Smooth muscle cell (in vitro differentiated cells): ENCODE data around the gene SNRNP25. TPM values are rescaled to one million over a fixed set of nuclear protein-coding genes. Genes with fewer than 3 reads are reported as not detected.

Experiments
- DNase-seq: peaks from one replicate; lab custom pipeline; 2025; ENCODE audit not compliant: unreplicated experiment; lab: John Stamatoyannopoulos, UW
- H2AFZ ChIP-seq: fragments of 200-600 bp; sonication (generic); 2 replicates; pipeline ENCODE4 v1.6.0; 2016; ENCODE audit warnings: antibody characterized with exemption, low read depth, mild to moderate bottlenecking
- H3F3A ChIP-seq: fragments of 200-600 bp; sonication (generic); 2 replicates; pipeline ENCODE4 v1.6.0; 2017; ENCODE audit warnings: antibody characterized with exemption, low read depth
- H3K27ac ChIP-seq: fragments of 200-600 bp; sonication (generic); 2 replicates; pipeline ENCODE4 v1.5.1; 2016; ENCODE audit warnings: low read depth, mild to moderate bottlenecking
- H3K27me3 ChIP-seq: fragments of 200-600 bp; sonication (generic); 2 replicates; pipeline ENCODE4 v1.6.1; 2016; ENCODE audit warnings: low read depth, mild to moderate bottlenecking
- H3K36me3 ChIP-seq: fragments of 200-600 bp; sonication (generic); 2 replicates; pipeline ENCODE4 v1.5.1; 2016; ENCODE audit warnings: low read depth
- H3K4me1 ChIP-seq: fragments of 200-600 bp; sonication (generic); 2 replicates; pipeline ENCODE4 v1.5.1; 2016; ENCODE audit warnings: low read depth
- H3K4me2 ChIP-seq: fragments of 200-600 bp; sonication (generic); 2 replicates; pipeline ENCODE4 v1.6.0; 2016; ENCODE audit warnings: mild to moderate bottlenecking
- H3K4me3 ChIP-seq: fragments of 200-600 bp; sonication (generic); 2 replicates; pipeline ENCODE4 v1.5.1; 2016; ENCODE audit warnings: mild to moderate bottlenecking
- H3K79me2 ChIP-seq: fragments of 200-600 bp; sonication (generic); 2 replicates; pipeline ENCODE4 v1.6.0; 2016; ENCODE audit warnings: low read depth, mild to moderate bottlenecking
- H3K9ac ChIP-seq: fragments of 200-600 bp; sonication (generic); 2 replicates; pipeline ENCODE4 v1.6.0; 2016; ENCODE audit warnings: low read depth
- H3K9me3 ChIP-seq: fragments of 200-600 bp; sonication (generic); replicated peaks from 2 replicates; pipeline ENCODE4 v1.5.1; 2016; ENCODE audit warnings: low read depth
- H4K20me1 ChIP-seq: fragments of 200-600 bp; sonication (generic); 2 replicates; pipeline ENCODE4 v1.6.0; 2016; ENCODE audit warnings: low read depth
- WGBS: methylation state at CpG from one replicate; pipeline ENCODE4 v1.1.7; 2016; ENCODE audit warnings: low lambda C conversion rate; 5-methylcytosine and 5-hydroxymethylcytosine counted together
- polyA plus RNA-seq: library from polyadenylated mRNA; unstranded; fragments of >200 nt; fragmentation: Nextera tagmentation; extraction: Ambion mirVana; gene quantifications from 2 replicates; pipeline ENCODE4 v1.2.1, GENCODE V29; 2016
- total RNA-seq: library from RNA; depleted of rRNA; stranded (reverse); fragments of >200 nt; gene quantifications from 2 replicates; pipeline ENCODE4 v1.2.3, GENCODE V29; 2014
- TF ChIP-seq, protein P1 (sequence below): fragments of 200-600 bp; sonication (generic); IDR thresholded peaks from 2 replicates; pipeline ENCODE4 v1.5.1; 2017; ENCODE audit warnings: borderline replicate concordance, mild to moderate bottlenecking, antibody characterized with exemption; ENCODE audit not compliant: insufficient read depth, poor library complexity, severe bottlenecking

The SNRNP25 gene
- total and polyA plus RNA-seq, 2 experiments from 2014 or later, result 20.1 to 45.9 TPM

GRCh38 chr16:63998-64913 lies 10.6 kb downstream of the SNRNP25 start:
- Histone ChIP-seq H3K9me3 (no peaks in the 10 kb centered on the region), H3K9ac (no peak overlapping the region), H2AFZ (no peak overlapping the region), H3K36me3 (no peaks in the 10 kb centered on the region), H3K27ac (no peak overlapping the region), H3F3A (no peaks in the 10 kb centered on the region), H3K79me2 (peaks cover 41% of the 10 kb centered on the region), H4K20me1 (peaks cover 64% of the 10 kb centered on the region), H3K27me3 (no peaks in the 10 kb centered on the region), H3K4me2 (no peak overlapping the region), H3K4me1 (peaks cover 13% of the 10 kb centered on the region), H3K4me3 (no peak overlapping the region)
- no peak for DNase-seq
- WGBS, result 96% methylated on average over 25 of the region's 25 CpGs
- TF ChIP-seq, protein P1, sequence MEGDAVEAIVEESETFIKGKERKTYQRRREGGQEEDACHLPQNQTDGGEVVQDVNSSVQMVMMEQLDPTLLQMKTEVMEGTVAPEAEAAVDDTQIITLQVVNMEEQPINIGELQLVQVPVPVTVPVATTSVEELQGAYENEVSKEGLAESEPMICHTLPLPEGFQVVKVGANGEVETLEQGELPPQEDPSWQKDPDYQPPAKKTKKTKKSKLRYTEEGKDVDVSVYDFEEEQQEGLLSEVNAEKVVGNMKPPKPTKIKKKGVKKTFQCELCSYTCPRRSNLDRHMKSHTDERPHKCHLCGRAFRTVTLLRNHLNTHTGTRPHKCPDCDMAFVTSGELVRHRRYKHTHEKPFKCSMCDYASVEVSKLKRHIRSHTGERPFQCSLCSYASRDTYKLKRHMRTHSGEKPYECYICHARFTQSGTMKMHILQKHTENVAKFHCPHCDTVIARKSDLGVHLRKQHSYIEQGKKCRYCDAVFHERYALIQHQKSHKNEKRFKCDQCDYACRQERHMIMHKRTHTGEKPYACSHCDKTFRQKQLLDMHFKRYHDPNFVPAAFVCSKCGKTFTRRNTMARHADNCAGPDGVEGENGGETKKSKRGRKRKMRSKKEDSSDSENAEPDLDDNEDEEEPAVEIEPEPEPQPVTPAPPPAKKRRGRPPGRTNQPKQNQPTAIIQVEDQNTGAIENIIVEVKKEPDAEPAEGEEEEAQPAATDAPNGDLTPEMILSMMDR, result no peak

- DNase-seq, result no peak
- H3K36me3 ChIP-seq, result no peaks in the 10 kb centered on the region
- H3K27me3 ChIP-seq, result no peaks in the 10 kb centered on the region
- H3K4me2 ChIP-seq, result no peak overlapping the region
- no peaks in the 10 kb centered on the region for H3K9me3 ChIP-seq
- no peak overlapping the region for H3K27ac ChIP-seq
- peaks cover 70% of the 10 kb centered on the region for H4K20me1 ChIP-seq
- H2AFZ ChIP-seq, result no peak overlapping the region
- 83% methylated on average over 9 of the region's 9 CpGs for WGBS
- TF ChIP-seq, protein P1, result no peak
- H3K4me3 ChIP-seq, result no peak overlapping the region
- no peaks in the 10 kb centered on the region for H3F3A ChIP-seq
- no peak overlapping the region for H3K9ac ChIP-seq
- H3K79me2 ChIP-seq, result peaks cover 48% of the 10 kb centered on the region
- peaks cover 13% of the 10 kb centered on the region for H3K4me1 ChIP-seq
These were observed 11.3 kb downstream of the SNRNP25 start for GRCh38 chr16:64914-65255.

DNA sequence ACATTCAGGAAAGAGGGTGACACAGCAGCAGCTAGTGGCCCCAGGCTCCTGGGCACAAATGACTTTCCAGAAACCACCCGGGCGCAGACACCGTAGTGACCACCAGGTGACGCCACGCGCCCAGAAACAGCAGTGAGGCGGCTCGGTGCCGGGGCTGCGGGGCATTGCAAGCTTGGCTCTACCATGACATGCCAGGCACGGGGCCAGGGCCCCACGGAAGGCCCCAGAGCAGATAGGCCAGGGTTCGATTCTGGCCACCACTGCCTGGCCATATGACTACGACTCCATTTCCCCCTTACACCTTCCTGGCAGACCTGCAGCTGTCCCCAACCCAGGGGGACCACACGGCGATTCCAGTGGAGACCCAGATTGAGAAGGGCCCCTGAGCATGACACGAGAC lies 12.1 kb downstream of the SNRNP25 start:
- WGBS, result 29% methylated on average over 17 of the region's 17 CpGs
- Histone ChIP-seq H3K4me2 (no peak overlapping the region), H4K20me1 (peaks cover 79% of the 10 kb centered on the region), H3K9me3 (no peaks in the 10 kb centered on the region), H3K4me1 (peaks cover 15% of the 10 kb centered on the region), H3K27me3 (no peaks in the 10 kb centered on the region), H2AFZ (no peak overlapping the region), H3K4me3 (no peak overlapping the region), H3F3A (no peaks in the 10 kb centered on the region), H3K79me2 (peaks cover 56% of the 10 kb centered on the region), H3K36me3 (no peaks in the 10 kb centered on the region), H3K9ac (no peak overlapping the region), H3K27ac (no peak overlapping the region)
- DNase-seq, result peak; percentile 51
- TF ChIP-seq, protein P1, result peak; percentile 95
